Suprapubic skin (tissue), 4 donors: Measurements from ENCODE around the gene NLRC4. TPM values are rescaled to one million over a fixed set of nuclear protein-coding genes. Genes with fewer than 3 reads are reported as not detected.
"Not testable (repeated sequence)": the region's sequence is repeated elsewhere in the genome, so short reads cannot be mapped to it uniquely, and the experiment has no call there.

ENCODE experiments used
- DNase-seq, 2 donors: peaks; one replicate each; pipeline ENCODE4 v3.0.0-alpha.2; 2019; ENCODE audit warnings: low spot score in 2 of 2
- H3K27ac ChIP-seq: fragments of 200-600 bp; sonication (generic); one replicate; pipeline ENCODE4 v1.5.1; 2019
- H3K27me3 ChIP-seq: fragments of 200-600 bp; sonication (generic); one replicate; pipeline ENCODE4 v1.5.1; 2019
- H3K36me3 ChIP-seq: fragments of 200-600 bp; sonication (generic); one replicate; pipeline ENCODE4 v1.5.1; 2019
- H3K4me1 ChIP-seq: fragments of 200-600 bp; sonication (generic); one replicate; pipeline ENCODE4 v1.5.1; 2019
- H3K4me3 ChIP-seq: fragments of 200-600 bp; sonication (generic); one replicate; pipeline ENCODE4 v1.5.1; 2019; ENCODE audit warnings: mild to moderate bottlenecking
- H3K9me3 ChIP-seq: fragments of 200-600 bp; sonication (generic); one replicate; pipeline ENCODE4 v1.5.1; 2019
- EP300 ChIP-seq: sonication (generic); formaldehyde crosslinking; IDR thresholded peaks from one replicate; pipeline ENCODE4 v1.6.1; 2017; ENCODE audit warnings: antibody characterized with exemption
- POLR2A ChIP-seq, 2 donors: fragments of 450-650 bp; IDR thresholded peaks; one replicate each; pipeline ENCODE4 v1.6.1; 2017; ENCODE audit warnings: antibody characterized with exemption in 2 of 2, mild to moderate bottlenecking in 2 of 2, moderate library complexity in 2 of 2
- POLR2AphosphoS5 ChIP-seq, 3 donors: sonication (generic); formaldehyde crosslinking; IDR thresholded peaks; one replicate each; pipeline ENCODE4 v1.6.1; 2017; ENCODE audit warnings: antibody characterized with exemption in 3 of 3
- WGBS: methylation state at CpG from one replicate; pipeline ENCODE4 v1.1.5; 2018; 5-methylcytosine and 5-hydroxymethylcytosine counted together
- total RNA-seq, 4 donors: library from RNA; depleted of rRNA; stranded (reverse); fragments of >200 nt; gene quantifications; one replicate each; pipeline ENCODE4 v1.1.0, GENCODE V29; 2016
- TF ChIP-seq, protein P1 (sequence below), 2 donors: fragments of 200-600 bp in 1 of 2; fragments of 450-650 bp in 1 of 2; sonication (generic) in 1 of 2; IDR thresholded peaks; one replicate each; pipeline ENCODE4 v1.5.1; 2016 to 2019; ENCODE audit warnings: antibody characterized with exemption in 2 of 2, mild to moderate bottlenecking in 1 of 2, moderate library complexity in 1 of 2

The NLRC4 gene, protein sequence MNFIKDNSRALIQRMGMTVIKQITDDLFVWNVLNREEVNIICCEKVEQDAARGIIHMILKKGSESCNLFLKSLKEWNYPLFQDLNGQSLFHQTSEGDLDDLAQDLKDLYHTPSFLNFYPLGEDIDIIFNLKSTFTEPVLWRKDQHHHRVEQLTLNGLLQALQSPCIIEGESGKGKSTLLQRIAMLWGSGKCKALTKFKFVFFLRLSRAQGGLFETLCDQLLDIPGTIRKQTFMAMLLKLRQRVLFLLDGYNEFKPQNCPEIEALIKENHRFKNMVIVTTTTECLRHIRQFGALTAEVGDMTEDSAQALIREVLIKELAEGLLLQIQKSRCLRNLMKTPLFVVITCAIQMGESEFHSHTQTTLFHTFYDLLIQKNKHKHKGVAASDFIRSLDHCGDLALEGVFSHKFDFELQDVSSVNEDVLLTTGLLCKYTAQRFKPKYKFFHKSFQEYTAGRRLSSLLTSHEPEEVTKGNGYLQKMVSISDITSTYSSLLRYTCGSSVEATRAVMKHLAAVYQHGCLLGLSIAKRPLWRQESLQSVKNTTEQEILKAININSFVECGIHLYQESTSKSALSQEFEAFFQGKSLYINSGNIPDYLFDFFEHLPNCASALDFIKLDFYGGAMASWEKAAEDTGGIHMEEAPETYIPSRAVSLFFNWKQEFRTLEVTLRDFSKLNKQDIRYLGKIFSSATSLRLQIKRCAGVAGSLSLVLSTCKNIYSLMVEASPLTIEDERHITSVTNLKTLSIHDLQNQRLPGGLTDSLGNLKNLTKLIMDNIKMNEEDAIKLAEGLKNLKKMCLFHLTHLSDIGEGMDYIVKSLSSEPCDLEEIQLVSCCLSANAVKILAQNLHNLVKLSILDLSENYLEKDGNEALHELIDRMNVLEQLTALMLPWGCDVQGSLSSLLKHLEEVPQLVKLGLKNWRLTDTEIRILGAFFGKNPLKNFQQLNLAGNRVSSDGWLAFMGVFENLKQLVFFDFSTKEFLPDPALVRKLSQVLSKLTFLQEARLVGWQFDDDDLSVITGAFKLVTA
- total RNA-seq = under 1 TPM in 2 of 4 donors, not detected in 2; 0.17 to 0.19 TPM

DNA sequence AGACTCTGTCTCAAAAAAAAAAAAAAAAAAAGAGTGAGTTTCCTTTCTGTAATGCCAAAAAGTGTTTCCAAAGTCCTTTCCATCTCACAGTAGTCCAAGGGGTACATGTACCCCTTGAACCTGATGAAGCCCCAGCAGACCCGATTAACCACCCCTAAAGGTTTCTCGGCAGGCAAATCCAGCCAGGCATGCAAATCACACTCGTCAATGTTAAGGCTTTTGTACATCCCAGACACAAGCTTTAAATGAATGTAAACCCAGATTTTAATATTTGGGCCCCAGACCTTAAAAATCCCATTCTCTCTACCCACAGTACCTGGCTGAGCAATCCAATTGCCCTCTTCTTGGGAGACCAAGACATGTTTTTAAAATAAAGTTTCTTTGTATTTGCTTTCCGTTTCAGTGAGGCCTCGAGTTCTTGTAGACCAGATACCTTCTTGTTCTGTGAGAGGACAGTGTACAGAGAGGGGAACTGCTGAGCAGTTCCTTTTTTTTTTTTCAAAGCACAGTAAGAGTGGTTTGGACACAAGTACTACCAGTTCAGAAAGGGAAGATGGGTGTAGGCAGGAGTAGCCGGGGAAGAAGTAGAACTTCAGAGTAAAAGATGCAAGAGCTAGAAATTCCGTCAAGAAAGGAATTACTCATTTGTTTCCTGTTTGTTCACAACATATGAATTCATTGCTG, at the start of gene NLRC4:
Gene NLRC4, minus strand, starts transcription at position 465 of the 684 bp plus-strand sequence. CDS start 8,111 bp downstream, outside the sequence.
- Histone ChIP-seq H3K27me3 (no peaks in the 10 kb centered on the region), H3K4me3 (no peak within 1 kb of the TSS), H3K9me3 (no peaks in the 10 kb centered on the region), H3K4me1 (no peaks in the 10 kb centered on the region), H3K27ac (no peak within 1 kb of the TSS), H3K36me3 (no peaks in the 10 kb centered on the region)
- TF ChIP-seq EP300 = no peak
- TF ChIP-seq POLR2AphosphoS5 (IDR thresholded peaks at IDR 0.05) = no peak
- TF ChIP-seq, protein P1, sequence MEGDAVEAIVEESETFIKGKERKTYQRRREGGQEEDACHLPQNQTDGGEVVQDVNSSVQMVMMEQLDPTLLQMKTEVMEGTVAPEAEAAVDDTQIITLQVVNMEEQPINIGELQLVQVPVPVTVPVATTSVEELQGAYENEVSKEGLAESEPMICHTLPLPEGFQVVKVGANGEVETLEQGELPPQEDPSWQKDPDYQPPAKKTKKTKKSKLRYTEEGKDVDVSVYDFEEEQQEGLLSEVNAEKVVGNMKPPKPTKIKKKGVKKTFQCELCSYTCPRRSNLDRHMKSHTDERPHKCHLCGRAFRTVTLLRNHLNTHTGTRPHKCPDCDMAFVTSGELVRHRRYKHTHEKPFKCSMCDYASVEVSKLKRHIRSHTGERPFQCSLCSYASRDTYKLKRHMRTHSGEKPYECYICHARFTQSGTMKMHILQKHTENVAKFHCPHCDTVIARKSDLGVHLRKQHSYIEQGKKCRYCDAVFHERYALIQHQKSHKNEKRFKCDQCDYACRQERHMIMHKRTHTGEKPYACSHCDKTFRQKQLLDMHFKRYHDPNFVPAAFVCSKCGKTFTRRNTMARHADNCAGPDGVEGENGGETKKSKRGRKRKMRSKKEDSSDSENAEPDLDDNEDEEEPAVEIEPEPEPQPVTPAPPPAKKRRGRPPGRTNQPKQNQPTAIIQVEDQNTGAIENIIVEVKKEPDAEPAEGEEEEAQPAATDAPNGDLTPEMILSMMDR (IDR thresholded peaks at IDR 0.05) = no peak
- no peak for TF ChIP-seq POLR2A (IDR thresholded peaks at IDR 0.05)
- peak in 1 of 2 donors; percentile 13 for DNase-seq
- 76% methylated on average over 7 of the region's 7 CpGs for WGBS

DNA sequence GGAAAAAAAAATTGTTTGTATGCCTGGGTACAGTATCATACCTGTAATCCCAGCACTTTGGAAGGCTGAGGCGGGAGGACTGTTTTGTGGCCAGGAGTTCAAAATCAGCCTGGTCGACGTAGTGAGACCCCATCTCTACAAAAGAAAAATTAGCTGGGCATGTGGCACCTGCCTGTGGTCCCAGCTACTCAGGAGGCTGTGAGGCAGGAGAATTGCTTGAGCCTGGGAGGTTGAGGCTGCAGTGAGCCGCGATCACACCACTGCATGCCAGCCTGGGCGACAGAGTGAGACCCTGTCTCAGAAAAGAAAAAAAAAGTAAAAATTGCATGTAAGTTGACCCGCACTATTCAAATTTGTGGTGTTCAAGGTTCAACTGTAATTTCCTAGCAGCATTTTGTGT, 45.9 kb upstream of the NLRC4 start:
- H3K4me3 ChIP-seq = no peak overlapping the region
- DNase-seq = no peak
- no peaks in the 10 kb centered on the region for H3K27me3 ChIP-seq
- TF ChIP-seq POLR2AphosphoS5 (IDR thresholded peaks at IDR 0.05) (no peak), POLR2A (IDR thresholded peaks at IDR 0.05) (no peak), EP300 (no peak)
- TF ChIP-seq, protein P1 (IDR thresholded peaks at IDR 0.05) = no peak
- H3K9me3 ChIP-seq = no peaks in the 10 kb centered on the region
- H3K4me1 ChIP-seq = no peaks in the 10 kb centered on the region
- no peak overlapping the region for H3K27ac ChIP-seq
- H3K36me3 ChIP-seq = peaks cover 24% of the 10 kb centered on the region
- WGBS = 98% methylated on average over 7 of the region's 7 CpGs

DNA sequence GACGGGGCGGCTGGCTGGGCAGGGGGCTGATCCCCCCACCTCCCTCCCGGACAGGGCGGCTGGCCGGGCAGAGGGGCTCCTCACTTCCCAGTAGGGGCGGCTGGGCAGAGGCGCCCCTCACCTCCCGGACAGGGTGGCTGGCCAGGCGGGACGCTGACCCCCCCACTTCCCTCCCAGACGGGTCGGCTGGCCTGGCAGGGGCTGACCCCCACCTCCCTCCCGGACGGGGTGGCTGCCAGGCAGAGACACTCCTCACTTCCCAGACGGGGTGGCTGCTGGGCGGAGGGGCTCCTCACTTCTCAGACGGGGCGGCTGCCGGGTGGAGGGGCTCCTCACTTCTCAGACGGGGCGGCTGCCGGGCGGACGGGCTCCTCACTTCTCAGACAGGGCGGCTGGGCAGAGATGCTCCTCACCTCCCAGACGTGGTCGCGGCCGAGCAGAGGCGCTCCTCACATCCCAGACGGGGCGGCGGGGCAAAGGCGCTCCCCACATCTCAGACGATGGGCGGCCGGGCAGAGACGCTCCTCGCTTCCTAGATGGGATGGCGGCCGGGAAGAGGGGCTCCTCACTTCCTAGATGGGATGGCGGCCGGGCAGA, 29.4 kb upstream of the NLRC4 start:
- not testable (repeated sequence) for H3K4me1 ChIP-seq, H3K4me3 ChIP-seq, H3K27ac ChIP-seq, H3K27me3 ChIP-seq, DNase-seq, H3K9me3 ChIP-seq
- 100% methylated on average over 2 of the region's 43 CpGs for WGBS
- peaks cover 54% of the 10 kb centered on the region for H3K36me3 ChIP-seq

DNA sequence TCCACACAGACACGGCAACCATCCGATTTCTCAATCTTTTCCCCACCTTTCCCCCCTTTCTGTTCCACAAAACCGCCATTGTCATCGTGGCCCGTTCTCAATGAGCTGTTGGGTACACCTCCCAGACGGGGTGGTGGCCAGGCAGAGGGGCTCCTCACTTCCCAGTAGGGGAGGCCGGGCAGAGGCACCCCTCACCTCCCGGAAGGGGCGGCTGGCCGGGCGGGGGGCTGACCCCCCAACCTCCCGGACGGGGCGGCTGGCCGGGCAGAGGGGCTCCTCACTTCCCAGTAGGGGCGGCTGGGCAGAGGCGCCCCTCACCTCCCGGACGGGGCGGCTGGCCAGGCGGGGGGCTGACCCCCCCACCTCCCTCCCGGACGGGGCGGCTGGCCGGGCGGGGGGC, 28.8 kb upstream of the NLRC4 start:
- not testable (repeated sequence) for H3K27me3 ChIP-seq, H3K4me3 ChIP-seq, DNase-seq, H3K9me3 ChIP-seq, H3K4me1 ChIP-seq, H3K27ac ChIP-seq
- H3K36me3 ChIP-seq = peaks cover 48% of the 10 kb centered on the region
- 98% methylated on average over 12 of the region's 26 CpGs for WGBS

DNA sequence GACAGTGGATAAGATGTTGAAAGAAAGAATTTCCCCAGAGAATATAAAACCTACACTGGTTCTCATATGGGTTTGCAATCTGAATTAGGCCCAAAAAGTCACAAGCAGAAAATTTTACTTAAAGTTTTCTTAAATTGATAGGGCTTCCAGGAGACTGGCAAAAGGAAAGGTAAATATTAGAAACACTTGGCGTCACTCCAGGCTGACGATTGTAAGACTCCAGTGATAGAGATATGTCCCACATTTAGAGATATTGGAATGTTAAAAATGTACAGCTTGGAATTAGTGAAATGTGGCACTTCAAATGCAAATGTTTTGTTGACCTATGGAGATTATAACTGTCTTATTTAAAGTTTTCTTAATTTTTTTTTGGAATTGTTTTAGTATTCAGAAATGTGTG, 27.1 kb upstream of the NLRC4 start:
- 73% methylated on average over 2 of the region's 2 CpGs for WGBS

DNA sequence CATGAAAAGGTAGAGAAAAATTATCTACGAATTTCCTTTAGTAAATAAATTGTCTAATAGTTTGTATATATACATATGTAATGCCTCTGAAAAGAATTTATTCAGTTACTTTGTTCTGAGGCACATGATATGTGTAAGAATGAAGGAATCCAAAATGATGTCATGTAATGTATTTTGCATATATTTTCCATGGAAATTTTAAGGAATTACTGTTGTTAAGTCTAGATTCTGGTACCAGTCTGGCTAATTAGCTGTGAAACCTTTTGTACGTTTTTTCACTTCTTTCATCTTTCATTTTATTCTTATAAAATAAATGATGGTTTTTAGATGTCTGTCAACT, 25.3 kb upstream of the NLRC4 start:
- TF ChIP-seq, protein P1 (IDR thresholded peaks at IDR 0.05) = no peak
- TF ChIP-seq EP300 (no peak), POLR2A (IDR thresholded peaks at IDR 0.05) (no peak), POLR2AphosphoS5 (IDR thresholded peaks at IDR 0.05) (no peak)
- Histone ChIP-seq H3K27ac (no peak overlapping the region), H3K4me3 (no peak overlapping the region), H3K4me1 (peaks cover 9% of the 10 kb centered on the region), H3K27me3 (no peaks in the 10 kb centered on the region), H3K36me3 (peaks cover 26% of the 10 kb centered on the region), H3K9me3 (no peaks in the 10 kb centered on the region)
- no peak for DNase-seq
- WGBS = 85% methylated on average over 2 of the region's 2 CpGs

More for the DNA sequence above, 27.1 kb upstream of the NLRC4 start:
- Histone ChIP-seq H3K9me3 (no peaks in the 10 kb centered on the region), H3K27me3 (no peaks in the 10 kb centered on the region), H3K4me3 (no peak overlapping the region), H3K4me1 (peaks cover 9% of the 10 kb centered on the region), H3K36me3 (peaks cover 39% of the 10 kb centered on the region), H3K27ac (no peak overlapping the region)
- TF ChIP-seq POLR2AphosphoS5 (IDR thresholded peaks at IDR 0.05) = no peak
- no peak for DNase-seq
